Sigmoid colon (tissue), 4 donors: ENCODE results near the gene ALG9.

ENCODE experiments used
- CTCF ChIP-seq, 4 experiments: fragments of 450-650 bp in 3 of 4; fragments of 200-600 bp in 1 of 4; IDR thresholded peaks; one replicate each; pipeline ENCODE4 v1.5.1; 2016 to 2019; ENCODE audit warnings: antibody characterized with exemption in 4 of 4, mild to moderate bottlenecking in 3 of 4, moderate library complexity in 2 of 4
- POLR2A ChIP-seq, 2 donors: fragments of 450-650 bp; IDR thresholded peaks; one replicate each; pipeline ENCODE4 v1.6.1; 2016; ENCODE audit warnings: antibody characterized with exemption in 2 of 2, mild to moderate bottlenecking in 2 of 2, moderate library complexity in 2 of 2
- POLR2AphosphoS5 ChIP-seq, 4 donors: sonication (generic); formaldehyde crosslinking; IDR thresholded peaks; one replicate each; pipeline ENCODE4 v1.6.1; 2017; ENCODE audit warnings: antibody characterized with exemption in 4 of 4

GRCh38 chr11:111838054-111838453 is 33.3 kb downstream of the ALG9 start:
- TF ChIP-seq CTCF (IDR thresholded peaks at IDR 0.05) (no peak), POLR2A (IDR thresholded peaks at IDR 0.05) (no peak), POLR2AphosphoS5 (IDR thresholded peaks at IDR 0.05) (no peak)
